ENCODE data around the gene POP7. TPM values are rescaled to one million over a fixed set of nuclear protein-coding genes. Genes with fewer than 3 reads are reported as not detected.
"Not testable (repeated sequence)": the region's sequence is repeated elsewhere in the genome, so short reads cannot be mapped to it uniquely, and the experiment has no call there.

POP7 gene
- polyA plus RNA-seq (ENCODE audit: insufficient read length in 12 of 12), result 10 to 100 TPM in 11 of 12 donors, not detected in 1; 15.5 to 27.0 (median 18.3) TPM
- long read RNA-seq, donor 1, transcript POP7-201 (2 exons, 927 nt), result major isoform, 32 of 33 reads
- long read RNA-seq, donor 1, partial matches to known transcripts, result 0 of 33 reads
- long read RNA-seq, donor 1, other reads (novel, unspliced or antisense), result 0 of 33 reads
- long read RNA-seq, donor 2, transcript POP7-201 (2 exons, 927 nt), result major isoform, 18 of 18 reads
- long read RNA-seq, donor 2, partial matches to known transcripts, result 0 of 18 reads
- long read RNA-seq, donor 2, other reads (novel, unspliced or antisense), result 0 of 18 reads
- long read RNA-seq, donor 3, transcript POP7-201 (2 exons, 927 nt), result major isoform, 8 of 8 reads
- long read RNA-seq, donor 3, partial matches to known transcripts, result 0 of 8 reads
- long read RNA-seq, donor 3, other reads (novel, unspliced or antisense), result 0 of 8 reads
- long read RNA-seq, donor 4, transcript POP7-201 (2 exons, 927 nt), result major isoform, 6 of 6 reads
- long read RNA-seq, donor 4, partial matches to known transcripts, result 0 of 6 reads
- long read RNA-seq, donor 4, other reads (novel, unspliced or antisense), result 0 of 6 reads
- long read RNA-seq, donor 5, transcript POP7-201 (2 exons, 927 nt), result major isoform, 33 of 33 reads
- long read RNA-seq, donor 5, partial matches to known transcripts, result 0 of 33 reads
- long read RNA-seq, donor 5, other reads (novel, unspliced or antisense), result 0 of 33 reads
- long read RNA-seq, donor 6, transcript POP7-201 (2 exons, 927 nt), result major isoform, 9 of 9 reads
- long read RNA-seq, donor 6, partial matches to known transcripts, result 0 of 9 reads
- long read RNA-seq, donor 6, other reads (novel, unspliced or antisense), result 0 of 9 reads
- long read RNA-seq, donor 7, transcript POP7-201 (2 exons, 927 nt), result major isoform, 7 of 7 reads
- long read RNA-seq, donor 7, partial matches to known transcripts, result 0 of 7 reads
- long read RNA-seq, donor 7, other reads (novel, unspliced or antisense), result 0 of 7 reads
- long read RNA-seq, donor 8, transcript POP7-201 (2 exons, 927 nt), result major isoform, 24 of 24 reads
- long read RNA-seq, donor 8, partial matches to known transcripts, result 0 of 24 reads
- long read RNA-seq, donor 8, other reads (novel, unspliced or antisense), result 0 of 24 reads
- long read RNA-seq, donor 9, transcript POP7-201 (2 exons, 927 nt), result major isoform, 7 of 7 reads
- long read RNA-seq, donor 9, partial matches to known transcripts, result 0 of 7 reads
- long read RNA-seq, donor 9, other reads (novel, unspliced or antisense), result 0 of 7 reads
- long read RNA-seq, donor 10, transcript POP7-201 (2 exons, 927 nt), result major isoform, 13 of 13 reads
- long read RNA-seq, donor 10, partial matches to known transcripts, result 0 of 13 reads
- long read RNA-seq, donor 10, other reads (novel, unspliced or antisense), result 0 of 13 reads
- long read RNA-seq, donor 11, transcript POP7-201 (2 exons, 927 nt), result major isoform, 21 of 22 reads
- long read RNA-seq, donor 11, partial matches to known transcripts, result 0 of 22 reads
- long read RNA-seq, donor 11, other reads (novel, unspliced or antisense), result 0 of 22 reads

DNA sequence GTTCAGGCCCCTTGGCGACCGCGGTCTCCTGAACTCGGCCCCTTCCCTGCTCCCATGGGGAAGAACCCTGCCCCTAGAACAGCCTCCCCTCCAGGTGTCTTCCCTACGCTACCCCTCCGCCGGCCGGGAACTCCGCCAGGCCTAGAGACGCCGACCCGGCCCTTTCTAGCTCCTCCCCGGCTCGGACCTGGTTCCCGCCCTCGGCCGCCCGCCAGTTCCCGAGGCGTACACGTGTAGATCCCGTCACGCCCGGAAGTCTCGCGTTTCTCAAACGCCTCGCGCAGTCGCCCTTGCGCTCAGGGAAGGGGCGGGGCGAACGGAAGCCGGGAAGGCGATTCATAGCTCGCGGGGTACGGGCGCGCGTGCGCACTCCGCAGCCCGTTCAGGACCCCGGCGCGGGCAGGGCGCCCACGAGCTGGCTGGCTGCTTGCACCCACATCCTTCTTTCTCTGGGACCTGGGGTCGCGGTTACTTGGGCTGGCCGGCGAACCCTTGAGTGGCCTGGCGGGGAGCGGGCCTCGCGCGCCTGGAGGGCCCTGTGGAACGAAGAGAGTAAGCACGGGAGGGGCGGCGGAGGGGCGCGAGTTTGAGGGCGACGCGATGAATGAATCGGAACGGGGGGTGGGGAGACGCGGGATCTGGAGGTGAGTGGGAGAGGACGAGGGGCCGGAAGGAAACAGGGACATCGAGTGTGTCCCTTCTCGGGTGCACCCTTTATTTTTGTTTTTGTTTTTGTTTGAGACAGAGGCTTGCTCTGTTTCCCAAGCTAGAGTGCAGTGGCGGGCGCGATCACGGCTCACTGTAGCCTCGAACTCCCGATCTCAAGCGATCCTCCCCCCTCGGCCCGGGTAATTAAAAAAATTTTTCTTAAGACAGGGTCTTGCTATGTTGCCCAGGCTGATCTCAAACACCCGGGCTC, at the start of gene POP7:
TSS of gene POP7 (plus strand) at position 369 of the 919 bp plus-strand sequence. CDS start 710 bp downstream, outside the sequence.
- DNase-seq, result peak; percentile 99

DNA sequence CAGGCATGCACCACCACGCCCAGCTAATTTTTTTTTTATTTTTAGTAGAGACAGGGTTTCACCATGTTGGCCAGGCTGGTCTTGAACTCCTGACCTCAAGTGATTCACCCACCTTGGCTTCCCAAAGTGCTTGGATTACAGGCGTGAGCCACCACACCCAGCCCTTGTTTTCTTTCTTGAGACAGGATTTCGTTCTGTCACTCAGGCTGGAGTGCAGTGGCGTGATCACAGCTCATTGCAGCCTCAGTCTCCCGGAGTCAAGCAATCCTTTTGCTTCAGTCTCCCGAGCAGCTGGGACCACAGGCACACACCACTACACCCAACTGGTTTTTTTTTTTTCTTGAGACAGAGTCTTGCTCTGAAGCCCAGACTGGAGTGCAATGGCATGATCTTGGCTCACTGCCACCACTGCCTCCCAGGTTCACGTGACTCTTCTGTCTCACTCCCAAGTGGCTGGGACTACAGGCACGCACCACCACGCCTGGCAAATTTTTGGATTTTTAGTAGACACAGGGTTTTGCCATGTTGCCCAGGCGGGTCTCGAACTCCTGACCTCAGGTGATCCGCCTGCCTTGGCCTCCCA, 43.6 kb upstream of the POP7 start:
- not testable (repeated sequence) for DNase-seq

GRCh38 chr7:100665168-100665726, 40.7 kb upstream of the POP7 start:
- no peak for DNase-seq

DNA sequence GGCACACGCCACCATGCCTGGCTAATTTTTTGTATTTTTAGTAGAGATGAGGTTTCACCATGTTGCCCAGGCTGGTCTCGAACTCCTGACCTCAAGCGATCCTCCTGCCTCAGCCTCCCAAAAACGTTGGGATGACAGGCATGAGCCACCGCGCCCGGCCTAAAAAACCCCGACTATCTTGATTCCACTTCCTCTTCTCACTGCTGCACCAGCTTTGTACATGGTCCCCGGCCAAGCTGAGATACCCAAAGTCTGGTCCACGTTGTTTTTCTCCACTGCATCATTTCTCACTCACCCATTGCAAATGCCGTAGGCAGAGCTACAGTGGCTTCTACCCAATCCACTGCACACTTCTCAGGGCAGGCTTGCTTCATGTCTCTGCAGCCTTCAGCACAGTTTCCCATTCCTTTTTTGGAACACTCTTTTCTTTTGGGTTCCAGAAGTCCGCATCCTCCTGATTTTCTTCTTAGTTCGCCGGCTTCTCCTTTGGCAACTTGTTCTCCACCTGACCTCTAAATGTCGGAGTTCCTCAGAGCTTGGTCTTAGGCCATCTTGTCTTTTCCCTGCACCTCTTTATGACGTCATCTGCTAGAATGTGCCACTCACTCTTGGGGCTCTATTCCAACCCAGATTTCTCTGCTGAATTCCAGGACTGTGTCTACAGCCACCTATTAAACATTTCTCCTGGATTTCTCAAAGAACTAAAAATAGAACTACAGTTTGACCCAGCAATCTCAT, 38.4 kb upstream of the POP7 start:
- no peak for DNase-seq

DNA sequence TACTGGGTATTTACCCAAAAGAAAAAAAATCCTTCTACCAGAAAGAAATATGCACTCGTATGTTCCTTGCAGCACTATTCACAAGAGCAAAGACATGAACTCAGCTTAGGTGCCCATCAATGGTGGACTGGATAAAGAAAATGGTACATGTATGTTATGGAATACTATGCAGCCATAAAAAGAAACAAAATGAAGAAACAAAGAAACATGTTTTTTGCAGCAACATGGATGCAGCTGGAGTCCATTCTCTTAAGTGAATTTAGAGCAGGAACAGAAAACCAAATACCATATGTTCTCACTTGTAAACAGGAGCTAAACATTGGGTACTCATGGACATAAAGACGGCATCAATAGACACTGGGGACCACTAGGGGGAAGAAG, 37.9 kb upstream of the POP7 start:
- DNase-seq, result no peak

DNA sequence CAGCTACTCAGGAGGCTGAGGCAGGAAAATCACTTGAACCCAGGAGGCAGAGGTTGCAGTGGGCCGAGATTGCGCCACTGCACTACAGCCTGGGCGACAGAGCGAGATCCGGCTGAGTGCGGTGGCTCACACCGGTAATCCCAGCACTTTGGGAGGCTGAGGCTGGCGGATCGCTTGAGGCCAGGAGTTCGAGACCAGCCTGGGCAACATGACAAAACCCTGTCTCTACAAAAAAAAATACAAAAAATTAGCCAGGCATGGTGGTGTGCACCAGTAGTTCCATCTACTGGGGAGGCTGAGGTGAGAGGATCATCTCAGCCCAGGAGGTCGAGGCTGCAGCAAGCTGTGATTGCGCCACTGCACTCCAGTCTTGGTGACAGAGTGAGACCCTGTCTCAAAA, 36.8 kb upstream of the POP7 start:
- DNase-seq, result not testable (repeated sequence)

- no peak for DNase-seq
Measured at GRCh38 chr7:100670074-100670473, 35.8 kb upstream of the POP7 start.

- DNase-seq, result no peak
Measured at GRCh38 chr7:100671353-100672327, 34.3 kb upstream of the POP7 start.

- peak; percentile 99 for DNase-seq
Measured at GRCh38 chr7:100673302-100673941, 32.5 kb upstream of the POP7 start, which contains the start of gene GNB2. Gene GNB2 (plus strand): TSS chr7:100673740. CDS start chr7:100676266, 2,526 bp downstream.

DNA sequence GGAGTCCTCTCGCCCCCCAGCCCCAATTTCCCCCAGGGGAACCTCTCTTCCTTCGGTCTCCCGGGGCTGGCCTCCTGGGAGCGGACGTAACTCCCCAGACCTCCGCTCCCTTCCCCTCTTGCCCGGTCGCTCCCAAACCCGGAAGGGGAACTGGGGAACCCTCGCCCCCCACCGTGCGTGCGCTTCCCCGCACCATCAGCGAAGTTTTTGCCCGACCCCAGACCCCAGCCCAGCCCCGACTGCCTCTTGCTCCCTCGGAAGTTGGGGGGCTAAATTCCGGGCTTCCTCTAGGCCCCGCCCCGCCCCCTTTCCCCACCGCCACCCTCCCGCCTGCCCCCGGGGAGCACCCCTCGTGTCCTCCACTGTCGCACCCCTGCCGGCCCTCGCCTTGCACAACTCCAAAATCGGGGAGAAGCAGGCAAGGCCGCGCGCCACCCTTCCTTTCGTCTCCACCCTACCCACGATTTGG, 31.9 kb upstream of the POP7 start:
- no peak for DNase-seq

- DNase-seq, result no peak
Measured at GRCh38 chr7:100674411-100675104, 31.4 kb upstream of the POP7 start.

DNA sequence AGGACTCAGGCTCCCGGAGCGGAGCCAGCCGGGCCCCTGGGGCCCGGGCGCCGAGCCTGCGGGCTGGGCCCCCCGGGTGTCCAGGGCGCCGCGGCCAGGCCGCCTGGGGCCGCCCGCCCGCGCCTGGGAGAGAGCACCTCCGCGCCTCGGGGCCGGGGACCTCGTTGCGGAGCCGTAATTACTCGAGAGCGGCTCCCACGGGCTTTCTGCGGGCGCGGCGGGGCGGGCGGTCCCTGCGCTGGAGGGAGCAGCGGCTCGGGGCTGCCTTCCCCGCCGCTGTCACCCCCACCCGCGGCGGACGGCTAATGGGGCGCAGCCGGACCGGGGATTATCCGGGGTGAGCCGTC, 30.8 kb upstream of the POP7 start:
- DNase-seq, result no peak

GRCh38 chr7:100675581-100676350, 30.2 kb upstream of the POP7 start:
- DNase-seq, result peak; percentile 67

- no peak for DNase-seq
Measured at GRCh38 chr7:100676501-100677306, 29.2 kb upstream of the POP7 start.

Data from muscle of arm (tissue), 14 donors.